GM12864 (cell line): ENCODE results near the gene CPNE5.

ENCODE experiments used
- DNase-seq: peaks from one replicate; pipeline ENCODE4 v3.0.0-alpha.2; 2011; ENCODE audit warnings: low read depth
- H3K4me3 ChIP-seq: 2 replicates; pipeline ENCODE4 v1.5.1; 2011; ENCODE audit warnings: mild to moderate bottlenecking, low read depth, low read length, control low read depth
- TF ChIP-seq, protein P1 (sequence below): IDR thresholded peaks from 2 replicates; pipeline ENCODE4 v1.5.1; 2011; ENCODE audit warnings: low read depth, mild to moderate bottlenecking, moderate library complexity, low read length, control low read depth, inconsistent platforms; ENCODE audit errors: missing control alignments

CPNE5 gene

DNA sequence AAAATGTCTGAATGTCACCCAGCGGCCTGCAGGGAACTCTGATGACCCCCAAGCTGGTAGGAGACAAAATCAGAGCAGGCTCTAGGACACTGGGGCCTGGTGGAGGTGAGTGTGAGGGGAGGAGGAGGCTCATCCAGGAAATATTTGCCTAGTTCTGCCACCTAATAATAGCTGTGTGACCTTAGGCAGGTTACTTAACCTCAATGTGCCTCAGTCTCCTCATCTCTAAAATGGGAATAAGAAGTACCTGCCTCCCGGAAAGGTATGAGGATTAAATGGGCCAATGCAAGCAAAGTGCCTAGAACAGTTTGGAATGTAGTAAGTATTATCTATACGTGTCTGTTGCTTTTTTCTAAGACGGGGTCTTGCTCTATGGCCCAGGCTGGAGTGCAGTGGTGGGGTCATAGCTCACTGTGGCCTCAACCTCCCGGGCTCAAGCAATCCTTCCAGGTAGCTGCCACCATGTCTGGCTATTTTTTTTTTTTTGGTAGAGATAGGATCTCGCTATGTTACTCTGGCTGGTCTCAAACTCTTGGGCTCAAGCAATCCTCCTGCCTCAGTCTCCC, 81.2 kb downstream of the CPNE5 start:
- TF ChIP-seq, protein P1, sequence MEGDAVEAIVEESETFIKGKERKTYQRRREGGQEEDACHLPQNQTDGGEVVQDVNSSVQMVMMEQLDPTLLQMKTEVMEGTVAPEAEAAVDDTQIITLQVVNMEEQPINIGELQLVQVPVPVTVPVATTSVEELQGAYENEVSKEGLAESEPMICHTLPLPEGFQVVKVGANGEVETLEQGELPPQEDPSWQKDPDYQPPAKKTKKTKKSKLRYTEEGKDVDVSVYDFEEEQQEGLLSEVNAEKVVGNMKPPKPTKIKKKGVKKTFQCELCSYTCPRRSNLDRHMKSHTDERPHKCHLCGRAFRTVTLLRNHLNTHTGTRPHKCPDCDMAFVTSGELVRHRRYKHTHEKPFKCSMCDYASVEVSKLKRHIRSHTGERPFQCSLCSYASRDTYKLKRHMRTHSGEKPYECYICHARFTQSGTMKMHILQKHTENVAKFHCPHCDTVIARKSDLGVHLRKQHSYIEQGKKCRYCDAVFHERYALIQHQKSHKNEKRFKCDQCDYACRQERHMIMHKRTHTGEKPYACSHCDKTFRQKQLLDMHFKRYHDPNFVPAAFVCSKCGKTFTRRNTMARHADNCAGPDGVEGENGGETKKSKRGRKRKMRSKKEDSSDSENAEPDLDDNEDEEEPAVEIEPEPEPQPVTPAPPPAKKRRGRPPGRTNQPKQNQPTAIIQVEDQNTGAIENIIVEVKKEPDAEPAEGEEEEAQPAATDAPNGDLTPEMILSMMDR, result no peak
- DNase-seq, result no peak
- H3K4me3 ChIP-seq, result no peak overlapping the region

DNA sequence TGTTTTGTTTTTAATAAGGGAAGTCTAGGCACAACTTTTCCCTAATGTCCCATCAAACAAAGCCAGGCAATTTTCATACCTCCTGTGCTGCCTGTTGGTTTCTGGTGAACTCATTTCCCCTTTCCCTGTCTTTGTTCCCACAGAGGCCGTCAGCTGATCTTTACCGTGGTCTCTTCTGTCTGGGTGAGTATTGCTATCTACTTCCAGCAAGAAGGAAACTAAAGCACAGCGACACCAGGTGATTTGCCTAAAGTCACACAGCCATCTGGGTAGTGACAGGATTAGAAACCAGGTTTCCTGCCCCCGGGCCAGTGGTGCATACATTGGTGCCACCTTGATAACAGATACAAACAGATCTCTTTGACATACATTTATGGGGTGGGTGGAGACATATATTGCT, 82.0 kb downstream of the CPNE5 start:
- DNase-seq, result peak; percentile 86
- TF ChIP-seq, protein P1, result peak; percentile 23
- H3K4me3 ChIP-seq, result peak overlapping the region; percentile 73

DNA sequence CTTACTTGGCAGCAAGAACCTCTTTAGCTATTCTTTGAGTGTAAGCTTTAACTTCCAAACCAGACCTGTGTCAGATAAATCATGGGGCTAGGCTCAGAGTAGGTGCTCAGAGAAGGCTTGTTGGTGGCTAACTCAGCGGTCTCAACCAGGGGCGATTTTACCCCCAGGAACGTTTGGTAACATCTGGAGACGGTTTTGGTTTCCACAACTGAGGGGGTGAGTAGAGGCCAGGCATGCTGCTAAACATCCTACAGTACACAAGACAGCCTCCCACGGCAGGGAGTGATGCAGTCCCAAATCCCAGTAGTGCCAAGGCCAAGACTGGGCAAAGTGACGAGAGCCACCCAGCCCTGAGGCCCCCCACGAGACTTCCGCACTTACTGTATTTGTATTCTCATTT, 82.5 kb downstream of the CPNE5 start:
- TF ChIP-seq, protein P1, result no peak
- DNase-seq, result no peak
- H3K4me3 ChIP-seq, result peak overlapping the region; percentile 73

DNA sequence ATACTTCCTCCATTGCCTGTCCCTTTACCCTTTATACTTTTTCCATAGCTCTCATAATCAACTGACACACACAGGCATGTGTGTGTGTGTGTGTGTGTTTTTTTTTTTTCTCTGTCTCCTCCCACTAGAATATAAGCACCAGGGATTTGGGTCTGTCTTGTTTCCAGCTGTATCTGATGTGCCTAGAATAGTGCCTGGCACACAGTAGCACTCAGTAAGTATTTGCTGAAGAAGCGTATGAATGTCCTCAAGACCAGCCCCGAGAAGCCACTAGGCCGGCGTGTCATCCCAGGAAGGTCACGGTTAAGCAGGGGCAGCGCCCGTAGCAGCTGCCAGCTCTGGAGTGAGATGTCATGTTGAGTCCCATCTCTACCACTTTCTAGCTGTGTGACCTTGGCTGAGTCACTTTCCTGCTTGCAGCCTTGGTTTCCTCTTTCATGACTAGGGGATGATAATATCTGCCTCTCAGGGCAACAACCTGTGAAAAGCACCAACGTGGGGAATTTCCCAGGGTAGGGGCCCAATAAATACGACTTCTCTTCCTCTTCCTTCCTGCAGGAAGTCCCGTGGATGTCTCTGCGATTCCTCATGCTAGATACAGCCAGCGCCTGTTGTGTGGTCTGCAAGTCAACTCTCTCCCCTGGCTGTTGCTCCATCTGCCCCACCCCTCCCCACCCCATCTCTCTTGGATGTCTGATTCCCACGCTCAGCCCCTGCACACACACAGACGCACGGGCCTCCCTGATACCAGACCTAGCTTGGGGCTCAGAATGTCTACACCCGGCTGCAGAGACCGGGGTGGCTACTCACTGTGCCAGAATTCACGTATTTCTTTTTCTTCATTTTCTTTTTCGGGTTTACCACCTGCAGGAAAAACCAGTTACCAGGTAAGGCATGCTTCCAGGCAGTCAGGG, 83.6 kb downstream of the CPNE5 start:
- H3K4me3 ChIP-seq, result peak overlapping the region; percentile 73
- TF ChIP-seq, protein P1, result no peak
- peak; percentile 82 for DNase-seq

DNA sequence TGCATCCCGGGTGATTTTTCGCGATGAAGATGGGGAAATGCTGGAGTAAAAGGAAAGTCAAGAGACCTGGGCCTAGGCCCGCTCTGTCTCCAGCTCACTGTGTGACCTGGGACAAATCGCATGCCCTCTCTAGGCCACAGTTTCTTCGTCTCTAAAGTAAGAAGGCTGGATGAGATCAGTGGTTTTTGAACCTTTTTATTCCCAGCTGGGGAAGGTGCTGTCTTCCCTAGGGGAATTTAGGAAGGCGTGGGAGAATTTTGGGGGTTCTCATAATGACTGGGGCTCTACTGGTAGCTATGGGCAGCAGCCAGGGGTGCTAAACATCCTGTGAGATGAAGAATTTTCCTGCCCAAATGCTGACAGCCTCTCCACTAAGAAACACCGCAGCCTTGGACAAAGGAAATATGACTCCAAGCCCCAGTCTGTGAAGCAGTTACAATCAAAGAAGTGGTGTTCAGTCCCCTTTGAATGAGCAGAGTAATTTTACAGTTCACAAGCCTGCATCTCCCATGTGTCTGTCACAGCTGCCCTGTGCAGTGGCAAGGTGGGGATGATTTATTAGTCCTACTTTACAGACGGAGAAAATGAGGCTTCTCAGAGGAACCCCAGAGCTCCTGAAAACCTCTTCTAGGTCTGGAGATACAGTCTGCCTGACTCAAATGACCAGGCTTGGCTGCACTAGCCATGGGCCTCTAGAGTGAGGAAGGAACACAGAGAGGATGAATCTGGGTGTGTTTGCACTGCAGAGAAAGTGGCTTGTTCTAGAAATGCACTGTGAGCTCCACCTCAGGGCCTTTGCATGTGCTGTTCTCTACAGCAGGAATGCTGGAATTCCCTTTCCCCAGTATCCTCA, 84.4 kb downstream of the CPNE5 start:
- no peak for DNase-seq
- H3K4me3 ChIP-seq, result peak overlapping the region; percentile 73
- TF ChIP-seq, protein P1, result no peak

DNA sequence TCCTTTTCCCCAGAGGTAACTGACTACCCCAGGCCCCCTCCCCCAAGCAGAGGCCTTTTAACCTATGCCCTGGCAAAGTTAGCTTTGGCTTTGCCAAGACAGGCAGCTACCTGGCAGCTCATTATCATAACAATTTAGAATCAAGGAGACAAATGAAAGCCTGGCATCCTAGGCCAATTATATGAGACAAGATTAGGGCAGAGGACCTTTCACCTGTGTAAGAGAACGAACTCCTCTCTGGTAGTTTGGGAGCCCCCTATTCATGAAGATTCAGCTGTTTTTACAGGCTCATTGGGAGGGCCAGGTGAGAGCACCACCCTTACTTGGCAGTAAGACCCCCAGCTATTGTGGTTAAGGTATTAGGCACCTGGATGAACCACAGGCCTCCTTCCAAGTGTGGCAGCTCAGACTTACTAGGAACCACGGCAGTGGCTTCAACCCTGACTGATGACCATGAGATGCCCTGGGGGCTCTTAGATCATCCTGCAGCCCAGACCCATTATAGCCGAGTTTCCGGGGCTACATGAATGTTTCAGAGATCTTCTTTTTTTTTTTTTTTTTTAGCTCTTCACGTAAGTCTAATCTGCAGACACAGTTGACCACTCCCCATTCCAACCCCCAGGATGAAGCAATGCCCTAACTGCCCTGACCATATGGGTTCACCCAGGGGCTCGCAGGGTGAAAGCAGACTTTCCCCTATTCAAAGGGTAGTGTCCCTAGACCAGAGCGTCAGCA, 85.4 kb downstream of the CPNE5 start:
- DNase-seq, result no peak
- H3K4me3 ChIP-seq, result peak overlapping the region; percentile 73
- TF ChIP-seq, protein P1, result no peak
